Subcutaneous adipose tissue (tissue), 4 donors: ENCODE results near the gene STS. TPM values are rescaled to one million over a fixed set of nuclear protein-coding genes. Genes with fewer than 3 reads are reported as not detected.

Experiments
- total RNA-seq, 4 donors: library from RNA; depleted of rRNA; stranded (reverse); fragments of >200 nt; gene quantifications; one replicate each; pipeline ENCODE4 v1.1.0, GENCODE V29; 2016
- TF ChIP-seq, protein P1 (sequence below): fragments of 450-650 bp; IDR thresholded peaks from one replicate; pipeline ENCODE4 v1.5.1; 2016; ENCODE audit warnings: low read depth, mild to moderate bottlenecking, control low read depth, antibody characterized with exemption, moderate library complexity

The STS gene
- total RNA-seq, 4 donors from 2014 or later: 11.9 to 40.4 (median 19.0) TPM

DNA sequence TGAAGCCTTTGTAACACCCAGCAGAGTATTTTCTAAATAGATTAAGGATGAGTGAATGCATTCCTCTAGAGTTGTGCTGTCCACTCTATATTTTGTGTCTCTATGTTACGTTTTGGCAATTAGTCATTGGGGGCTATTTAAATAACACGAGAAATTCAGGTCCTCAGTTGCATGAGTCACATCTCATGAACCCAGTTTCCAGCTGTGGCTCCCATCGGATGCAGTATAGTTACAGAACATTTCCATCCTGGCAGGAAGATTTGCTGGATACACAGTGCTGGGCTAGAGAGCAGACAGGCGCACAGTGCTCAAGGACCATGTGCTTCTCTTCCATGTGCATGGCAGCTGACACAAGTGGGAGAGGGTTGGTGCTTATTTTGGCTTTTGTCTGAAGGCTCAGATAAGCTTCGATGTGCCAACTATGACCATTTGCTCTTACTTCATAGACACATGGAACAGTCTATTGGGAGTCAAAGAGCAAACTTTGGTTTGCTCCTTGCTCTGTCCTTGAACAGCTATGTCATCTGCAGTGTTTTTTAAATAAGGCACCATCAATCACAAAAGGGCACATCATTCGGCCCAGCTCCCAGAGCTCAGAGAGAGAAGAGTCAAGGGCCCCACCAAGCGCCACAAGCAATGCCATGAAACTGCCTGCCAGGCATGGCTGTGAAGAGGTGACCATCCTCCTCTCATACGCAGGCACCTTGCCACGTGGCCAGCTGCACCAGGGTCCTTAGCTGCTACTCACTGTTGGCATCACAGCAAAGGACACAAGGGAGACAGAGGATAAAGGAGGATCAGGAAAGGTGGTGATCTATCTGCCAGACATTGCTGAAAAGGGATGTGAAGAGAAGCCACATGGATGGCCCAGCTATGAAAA is 8.1 kb upstream of the STS start:
- TF ChIP-seq, protein P1, sequence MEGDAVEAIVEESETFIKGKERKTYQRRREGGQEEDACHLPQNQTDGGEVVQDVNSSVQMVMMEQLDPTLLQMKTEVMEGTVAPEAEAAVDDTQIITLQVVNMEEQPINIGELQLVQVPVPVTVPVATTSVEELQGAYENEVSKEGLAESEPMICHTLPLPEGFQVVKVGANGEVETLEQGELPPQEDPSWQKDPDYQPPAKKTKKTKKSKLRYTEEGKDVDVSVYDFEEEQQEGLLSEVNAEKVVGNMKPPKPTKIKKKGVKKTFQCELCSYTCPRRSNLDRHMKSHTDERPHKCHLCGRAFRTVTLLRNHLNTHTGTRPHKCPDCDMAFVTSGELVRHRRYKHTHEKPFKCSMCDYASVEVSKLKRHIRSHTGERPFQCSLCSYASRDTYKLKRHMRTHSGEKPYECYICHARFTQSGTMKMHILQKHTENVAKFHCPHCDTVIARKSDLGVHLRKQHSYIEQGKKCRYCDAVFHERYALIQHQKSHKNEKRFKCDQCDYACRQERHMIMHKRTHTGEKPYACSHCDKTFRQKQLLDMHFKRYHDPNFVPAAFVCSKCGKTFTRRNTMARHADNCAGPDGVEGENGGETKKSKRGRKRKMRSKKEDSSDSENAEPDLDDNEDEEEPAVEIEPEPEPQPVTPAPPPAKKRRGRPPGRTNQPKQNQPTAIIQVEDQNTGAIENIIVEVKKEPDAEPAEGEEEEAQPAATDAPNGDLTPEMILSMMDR: no peak

DNA sequence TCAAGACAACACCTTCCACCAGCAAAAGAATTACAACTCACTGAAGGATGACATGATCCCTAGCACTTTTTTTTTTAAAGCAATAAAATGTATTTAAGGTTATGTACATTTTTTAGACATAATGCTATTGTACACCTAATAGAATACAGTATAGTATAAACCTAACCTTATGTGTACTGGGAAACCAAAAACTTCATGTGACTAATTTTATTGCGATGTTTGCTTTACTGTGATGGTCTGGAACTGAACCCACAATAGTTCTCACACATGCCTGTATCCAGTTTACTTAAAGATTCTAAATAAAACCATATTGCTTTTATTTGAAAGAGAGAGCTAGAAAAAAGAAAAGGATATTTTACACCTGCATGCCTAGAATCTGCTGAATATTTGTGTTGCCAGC is 4.4 kb upstream of the STS start:
- TF ChIP-seq, protein P1: no peak

DNA sequence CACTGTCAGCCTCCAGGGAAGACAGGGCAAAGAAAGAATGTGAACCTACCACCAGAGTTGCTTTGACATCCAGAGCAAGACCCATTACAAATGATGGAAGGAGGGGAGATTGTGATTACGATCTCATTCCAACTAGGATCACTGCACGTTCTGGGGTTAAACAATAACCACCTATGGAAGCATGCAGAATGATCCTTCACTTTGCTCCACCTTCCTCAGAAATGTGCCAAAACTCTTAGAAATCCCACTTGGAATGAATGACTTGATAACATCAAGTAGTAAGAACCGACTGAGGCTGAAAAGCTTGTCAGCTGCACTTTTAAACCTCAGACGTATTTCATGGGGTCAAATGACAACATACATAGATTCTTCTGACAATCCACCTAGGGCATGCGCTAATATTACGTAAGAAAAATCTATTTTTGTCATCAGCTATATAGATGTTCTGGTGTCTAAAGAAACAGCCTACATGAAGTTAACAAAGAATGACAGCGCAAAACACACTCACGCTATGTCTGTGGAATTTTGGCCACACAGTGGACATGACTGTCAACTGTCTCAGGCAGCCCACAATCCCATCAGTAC is 3.5 kb upstream of the STS start:
- TF ChIP-seq, protein P1: no peak

DNA sequence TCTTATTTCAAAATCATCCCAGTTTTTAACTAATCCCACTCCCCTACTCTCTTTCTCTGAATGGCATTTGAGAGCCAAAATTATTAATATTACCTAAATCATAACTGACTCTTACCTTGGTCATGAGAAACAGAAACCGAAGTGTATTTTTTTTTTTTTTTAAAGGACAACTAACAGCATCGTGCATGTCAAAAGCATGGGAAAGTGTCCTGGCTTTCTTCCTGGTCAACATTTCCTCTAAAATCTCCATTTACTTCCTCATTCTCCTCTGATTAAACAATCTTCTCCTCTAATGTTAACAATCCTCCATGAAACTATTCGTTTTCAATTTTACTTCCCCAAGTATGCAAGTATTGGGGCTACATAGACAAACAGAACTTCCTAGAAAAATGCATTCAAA is 2.1 kb upstream of the STS start:
- TF ChIP-seq, protein P1: no peak

DNA sequence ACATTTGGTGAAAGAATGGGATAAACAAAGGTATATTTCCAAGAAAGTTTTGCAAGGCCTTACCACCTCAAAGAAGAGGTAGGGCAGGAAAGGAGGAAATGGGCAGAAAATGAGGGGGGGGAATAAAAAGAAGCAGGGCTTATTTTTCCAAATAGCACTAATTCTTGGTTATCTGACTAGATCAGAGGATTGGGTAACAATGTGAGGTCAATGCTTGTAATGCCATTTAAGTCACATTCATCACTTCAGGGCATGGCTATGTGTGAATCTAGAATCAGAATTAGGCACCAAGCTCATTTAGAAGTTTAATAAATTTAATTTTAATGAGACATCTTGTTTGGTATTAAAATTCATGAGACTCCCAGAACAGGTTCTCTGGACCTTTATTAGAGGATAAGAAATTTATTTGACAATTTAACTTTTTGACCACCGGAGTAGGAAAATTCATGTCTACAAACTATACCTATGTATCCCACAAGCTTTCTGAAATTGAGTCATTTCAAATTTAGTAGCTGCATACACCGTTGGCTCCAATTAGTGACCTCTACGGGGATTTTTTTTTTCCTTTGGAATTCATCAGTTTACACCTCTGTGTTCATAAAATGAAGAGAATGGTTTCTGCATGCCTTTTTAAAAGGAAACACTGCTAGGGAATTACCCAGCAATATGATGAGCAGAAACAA is 1.4 kb upstream of the STS start:
- TF ChIP-seq, protein P1: no peak

DNA sequence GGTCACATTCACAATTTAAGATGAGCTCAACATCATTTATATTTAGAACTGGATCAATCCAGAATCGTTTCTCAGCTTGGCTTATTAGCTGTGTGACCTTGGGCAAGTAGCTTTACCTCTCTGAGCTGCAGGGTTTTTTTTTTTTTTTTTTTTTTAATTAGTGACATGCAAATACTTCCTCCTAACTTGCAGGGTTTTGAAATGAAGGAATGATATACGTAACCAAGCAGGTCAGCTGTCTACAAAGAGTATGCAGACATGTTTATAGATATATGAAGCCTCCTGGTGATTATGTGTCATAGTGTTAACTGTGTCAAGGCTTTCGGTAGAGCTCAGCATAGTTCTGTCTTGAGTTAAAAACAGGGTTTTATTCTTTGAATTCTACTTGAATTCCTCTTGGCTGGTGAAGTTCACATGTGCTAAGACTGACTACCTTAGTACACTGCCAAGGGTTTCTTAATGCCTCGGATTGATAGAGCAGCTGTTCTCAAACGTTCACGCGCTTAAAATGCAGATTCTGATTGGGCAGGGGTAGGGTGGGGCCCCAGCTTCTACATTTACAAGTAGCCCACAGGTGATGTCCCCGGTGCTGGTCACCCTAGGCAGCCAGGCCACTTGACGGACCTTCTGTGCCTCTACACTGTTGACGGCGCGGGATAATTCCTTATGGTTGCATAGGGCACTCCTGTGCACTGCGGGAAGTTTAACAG is 654 bp upstream of the STS start:
- TF ChIP-seq, protein P1: no peak
